H9 (cell line): ENCODE data around the gene CLIC6. TPM values are rescaled to one million over a fixed set of nuclear protein-coding genes. Genes with fewer than 3 reads are reported as not detected.

ENCODE experiments used
- DNase-seq: peaks from one replicate; pipeline ENCODE4 v3.0.0-alpha.2; 2017
- H2AFZ ChIP-seq: one replicate; pipeline ENCODE4 v1.6.1; 2013; ENCODE audit warnings: mild to moderate bottlenecking, low read length, control low read depth, moderate library complexity
- H2AK5ac ChIP-seq: 2 replicates; pipeline ENCODE4 v1.6.1; 2013; ENCODE audit warnings: low read length, control low read depth, mixed read lengths; ENCODE audit not compliant: insufficient read length
- H2BK120ac ChIP-seq: one replicate; pipeline ENCODE4 v1.6.1; 2013; ENCODE audit warnings: low read depth, mild to moderate bottlenecking, low read length, control low read depth, inconsistent platforms; ENCODE audit not compliant: poor library complexity, severe bottlenecking
- H2BK12ac ChIP-seq: 2 replicates; pipeline ENCODE4 v1.6.1; 2013; ENCODE audit warnings: low read length, control low read depth, mixed read lengths, low read depth; ENCODE audit not compliant: insufficient read length
- H2BK15ac ChIP-seq: 2 replicates; pipeline ENCODE4 v1.6.1; 2013; ENCODE audit warnings: low read depth, low read length, control low read depth
- H2BK20ac ChIP-seq: one replicate; pipeline ENCODE4 v1.6.1; 2013; ENCODE audit warnings: low read depth, mild to moderate bottlenecking, low read length, control low read depth, inconsistent platforms; ENCODE audit not compliant: poor library complexity, severe bottlenecking
- H2BK5ac ChIP-seq: 2 replicates; pipeline ENCODE4 v1.6.1; 2013; ENCODE audit warnings: low read length, control low read depth, mixed read lengths; ENCODE audit not compliant: insufficient read length
- H3K14ac ChIP-seq: 2 replicates; pipeline ENCODE4 v1.6.1; 2013; ENCODE audit warnings: low read length, control low read depth; ENCODE audit not compliant: insufficient read depth
- H3K18ac ChIP-seq: 2 replicates; pipeline ENCODE4 v1.6.1; 2013; ENCODE audit warnings: low read depth, mild to moderate bottlenecking, mixed read lengths, low read length, control low read depth; ENCODE audit not compliant: insufficient read length
- H3K23ac ChIP-seq: 2 replicates; pipeline ENCODE4 v1.6.1; 2013; ENCODE audit warnings: low read length, control low read depth, mixed read lengths, low read depth; ENCODE audit not compliant: insufficient read length
- H3K23me2 ChIP-seq: 2 replicates; pipeline ENCODE4 v1.6.1; 2013; ENCODE audit warnings: low read depth, mild to moderate bottlenecking, mixed read lengths, low read length, control low read depth; ENCODE audit not compliant: insufficient read length, poor library complexity, severe bottlenecking
- H3K27ac ChIP-seq: 2 replicates; pipeline ENCODE4 v1.5.1; 2013; ENCODE audit warnings: low read length, control low read depth, mixed read lengths, low read depth; ENCODE audit not compliant: insufficient read length
- H3K27me3 ChIP-seq: 2 replicates; pipeline ENCODE4 v1.6.1; 2013; ENCODE audit warnings: low read length, control low read depth, inconsistent platforms; ENCODE audit not compliant: insufficient read depth
- H3K4ac ChIP-seq: 2 replicates; pipeline ENCODE4 v1.6.1; 2013; ENCODE audit warnings: low read depth, mild to moderate bottlenecking, control low read depth, inconsistent platforms, low read length, moderate library complexity
- H3K4me1 ChIP-seq: 2 replicates; pipeline ENCODE4 v1.6.1; 2013; ENCODE audit warnings: low read length, control low read depth, inconsistent platforms; ENCODE audit not compliant: insufficient read depth
- H3K4me2 ChIP-seq: 2 replicates; pipeline ENCODE4 v1.6.1; 2013; ENCODE audit warnings: low read length, control low read depth, mixed read lengths; ENCODE audit not compliant: insufficient read length, insufficient read depth
- H3K56ac ChIP-seq: 2 replicates; pipeline ENCODE4 v1.6.1; 2013; ENCODE audit warnings: low read depth, mild to moderate bottlenecking, mixed read lengths, low read length, control low read depth; ENCODE audit not compliant: insufficient read length
- H3K79me1 ChIP-seq: 2 replicates; pipeline ENCODE4 v1.6.1; 2013; ENCODE audit warnings: low read depth, mild to moderate bottlenecking, moderate library complexity, low read length, control low read depth, inconsistent platforms; ENCODE audit not compliant: insufficient read depth, poor library complexity, severe bottlenecking
- H3K79me2 ChIP-seq: 2 replicates; pipeline ENCODE4 v1.6.1; 2013; ENCODE audit warnings: low read length, control low read depth, inconsistent platforms; ENCODE audit not compliant: insufficient read depth
- H3K9ac ChIP-seq: 2 replicates; pipeline ENCODE4 v1.6.1; 2013; ENCODE audit warnings: low read length, control low read depth, mixed read lengths; ENCODE audit not compliant: insufficient read length; ENCODE audit errors: extremely low read depth
- H3K9me3 ChIP-seq: one replicate; pipeline ENCODE4 v1.6.1; 2013; ENCODE audit warnings: low read depth, low read length, inconsistent platforms; ENCODE audit not compliant: control insufficient read depth
- H3T11ph ChIP-seq: one replicate; pipeline ENCODE4 v1.6.1; 2013; ENCODE audit warnings: mild to moderate bottlenecking, low read length, control low read depth, inconsistent platforms
- H4K20me1 ChIP-seq: one replicate; pipeline ENCODE4 v1.6.1; 2013; ENCODE audit not compliant: control insufficient read depth, insufficient read length, insufficient read depth
- H4K5ac ChIP-seq: 2 replicates; pipeline ENCODE4 v1.6.1; 2013; ENCODE audit warnings: low read depth, mild to moderate bottlenecking, mixed read lengths, low read length, control low read depth; ENCODE audit not compliant: insufficient read length
- H4K8ac ChIP-seq: replicated peaks from 2 replicates; pipeline ENCODE4 v1.6.1; 2013; ENCODE audit warnings: low read length, control low read depth, mixed read lengths, low read depth; ENCODE audit not compliant: insufficient read length
- H4K91ac ChIP-seq: 2 replicates; pipeline ENCODE4 v1.6.1; 2013; ENCODE audit warnings: low read depth, mild to moderate bottlenecking, moderate library complexity, mixed read lengths, low read length, control low read depth; ENCODE audit not compliant: insufficient read length
- H3K27ac Mint-ChIP-seq, 3 experiments: 2 replicates in 2 of 3; 3 replicates in 1 of 3; pipeline ENCODE4 v1.8.0; 2020 to 2021; ENCODE audit warnings: mixed read lengths in 3 of 3, mild to moderate bottlenecking in 1 of 3, moderate library complexity in 1 of 3
- H3K27me3 Mint-ChIP-seq: 2 replicates; pipeline ENCODE4 v1.8.0; 2021; ENCODE audit warnings: low read depth, mild to moderate bottlenecking, moderate library complexity, mixed read lengths
- H3K36me3 Mint-ChIP-seq, 3 experiments: 2 replicates in 2 of 3; 3 replicates in 1 of 3; pipeline ENCODE4 v1.8.0; 2020 to 2021; ENCODE audit warnings: low read depth in 3 of 3, mixed read lengths in 3 of 3; ENCODE audit not compliant: insufficient read depth in 1 of 3
- H3K4me1 Mint-ChIP-seq, 2 experiments: 2 replicates each; pipeline ENCODE4 v1.8.0; 2020; ENCODE audit warnings: mixed read lengths in 2 of 2
- H3K4me3 Mint-ChIP-seq, 2 experiments: 2 replicates in 1 of 2; 3 replicates in 1 of 2; pipeline ENCODE4 v1.8.0; 2020 to 2021; ENCODE audit warnings: mild to moderate bottlenecking in 2 of 2, mixed read lengths in 2 of 2, moderate library complexity in 1 of 2
- H3K9me3 Mint-ChIP-seq, 2 experiments: 2 replicates in 1 of 2; 3 replicates in 1 of 2; pipeline ENCODE4 v1.8.0; 2020; ENCODE audit warnings: mild to moderate bottlenecking in 2 of 2, mixed read lengths in 2 of 2, moderate library complexity in 1 of 2
- WGBS: extraction: QIAGEN DNeasy Blood & Tissue Kit; methylation state at CpG from one replicate; pipeline ENCODE4 v1.1.7; 2013; ENCODE audit warnings: missing lambda C conversion rate, low lambda C conversion rate, mixed read lengths; ENCODE audit not compliant: insufficient read length; ENCODE audit errors: extremely low coverage; 5-methylcytosine and 5-hydroxymethylcytosine counted together
- total RNA-seq: library from RNA; stranded (reverse); gene quantifications from 2 replicates; pipeline ENCODE4 v1.2.1, GENCODE V29; 2021
- TF ChIP-seq, protein P1 (sequence below): fragments of 200-600 bp; sonication (generic); conservative IDR thresholded peaks from 3 replicates; pipeline ENCODE4 v1.8.0; 2021; ENCODE audit warnings: antibody characterized with exemption, mild to moderate bottlenecking

Gene CLIC6
- total RNA-seq, 1 experiment from 2014 or later, result 1.3 TPM

DNA sequence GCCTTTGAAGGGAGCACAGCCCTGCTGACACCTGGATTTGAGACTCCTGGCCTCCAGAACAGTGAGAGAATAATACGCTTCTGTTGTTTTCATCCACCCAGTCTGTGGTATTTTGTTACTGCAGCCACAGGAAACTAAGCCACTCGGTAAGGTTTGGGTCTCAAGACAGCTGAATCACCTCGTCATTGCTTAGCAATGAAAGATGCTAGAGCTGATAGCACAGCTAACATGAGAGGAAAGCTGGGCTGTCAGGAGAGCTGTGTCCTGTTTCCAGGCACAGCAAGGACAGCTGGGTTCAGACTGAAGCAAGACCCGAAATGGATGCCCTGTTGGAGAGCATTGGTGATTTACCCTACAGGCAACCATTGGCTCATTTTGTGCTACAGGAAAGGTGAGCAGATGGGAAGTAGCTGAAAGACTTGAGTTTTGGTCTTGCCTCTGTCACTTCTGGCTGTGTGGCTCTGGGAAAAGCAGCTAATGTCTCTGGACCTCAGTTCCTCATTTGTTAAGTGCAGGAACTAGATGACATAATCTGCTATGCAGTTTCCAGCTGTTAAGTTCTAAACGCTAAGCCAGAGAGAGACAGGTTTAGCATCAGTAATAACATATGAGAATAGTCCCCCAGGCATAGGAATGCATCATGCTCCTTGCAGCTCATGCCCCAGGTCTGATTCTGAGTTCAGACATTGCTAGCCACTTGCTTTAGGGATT is 58.0 kb downstream of the CLIC6 start:
- Mint-ChIP-seq H3K4me3 (no peak overlapping the region), H3K27ac (no peak overlapping the region)
- no peak overlapping the region for H4K91ac ChIP-seq

More for the DNA sequence above, 58.0 kb downstream of the CLIC6 start:
- Histone ChIP-seq H3K9me3 (no peaks in the 10 kb centered on the region), H2BK20ac (no peak overlapping the region), H3K23ac (no peak overlapping the region), H3K4me1 (no peaks in the 10 kb centered on the region), H3K14ac (no peak overlapping the region), H4K5ac (no peak overlapping the region), H2BK15ac (no peak overlapping the region), H3K23me2 (no peaks in the 10 kb centered on the region), H3K27me3 (no peaks in the 10 kb centered on the region), H2AK5ac (no peak overlapping the region), H2BK5ac (no peak overlapping the region), H3K27ac (no peak overlapping the region), H3K79me2 (no peaks in the 10 kb centered on the region), H3T11ph (no peak overlapping the region), H3K18ac (no peak overlapping the region), H3K4ac (no peak overlapping the region), H2BK120ac (no peak overlapping the region), H2AFZ (no peak overlapping the region), H3K56ac (no peak overlapping the region), H4K20me1 (no peaks in the 10 kb centered on the region), H3K4me2 (no peak overlapping the region), H3K9ac (no peak overlapping the region), H3K79me1 (no peaks in the 10 kb centered on the region), H4K8ac (no peak overlapping the region), H2BK12ac (no peak overlapping the region)
- no CpG with 5 or more reads among the region's 5 CpGs for WGBS
- Mint-ChIP-seq H3K9me3 (peaks cover 0 to under 1% of the 10 kb centered on the region in 2 experiments; a peak in 2 of 5 replicates), H3K27me3 (peaks cover 5% of the 10 kb centered on the region; the same call in 1 of the 2 replicates), H3K36me3 (no peaks in the 10 kb centered on the region), H3K4me1 (peaks cover 6 to 7% of the 10 kb centered on the region in 2 experiments)
- TF ChIP-seq, protein P1, sequence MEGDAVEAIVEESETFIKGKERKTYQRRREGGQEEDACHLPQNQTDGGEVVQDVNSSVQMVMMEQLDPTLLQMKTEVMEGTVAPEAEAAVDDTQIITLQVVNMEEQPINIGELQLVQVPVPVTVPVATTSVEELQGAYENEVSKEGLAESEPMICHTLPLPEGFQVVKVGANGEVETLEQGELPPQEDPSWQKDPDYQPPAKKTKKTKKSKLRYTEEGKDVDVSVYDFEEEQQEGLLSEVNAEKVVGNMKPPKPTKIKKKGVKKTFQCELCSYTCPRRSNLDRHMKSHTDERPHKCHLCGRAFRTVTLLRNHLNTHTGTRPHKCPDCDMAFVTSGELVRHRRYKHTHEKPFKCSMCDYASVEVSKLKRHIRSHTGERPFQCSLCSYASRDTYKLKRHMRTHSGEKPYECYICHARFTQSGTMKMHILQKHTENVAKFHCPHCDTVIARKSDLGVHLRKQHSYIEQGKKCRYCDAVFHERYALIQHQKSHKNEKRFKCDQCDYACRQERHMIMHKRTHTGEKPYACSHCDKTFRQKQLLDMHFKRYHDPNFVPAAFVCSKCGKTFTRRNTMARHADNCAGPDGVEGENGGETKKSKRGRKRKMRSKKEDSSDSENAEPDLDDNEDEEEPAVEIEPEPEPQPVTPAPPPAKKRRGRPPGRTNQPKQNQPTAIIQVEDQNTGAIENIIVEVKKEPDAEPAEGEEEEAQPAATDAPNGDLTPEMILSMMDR, result no peak
- no peak for DNase-seq
